HUDEP-2 (cell line): Measurements from ENCODE around the gene GPLD1.
A peak's percentile ranks its signal among the peaks of the same experiment; 100 is the strongest.
"Not testable (repeated sequence)": the region's sequence is repeated elsewhere in the genome, so short reads cannot be mapped to it uniquely, and the experiment has no call there.

Experiments
- DNase-seq, 76 experiments: peaks; one replicate each; lab custom pipeline; 2025; ENCODE audit not compliant: unreplicated experiment in 76 of 76; lab: John Stamatoyannopoulos, UW

GPLD1 gene

GRCh38 chr6:24426729-24427446 is 62.5 kb downstream of the GPLD1 start:
- no peak for DNase-seq

DNA sequence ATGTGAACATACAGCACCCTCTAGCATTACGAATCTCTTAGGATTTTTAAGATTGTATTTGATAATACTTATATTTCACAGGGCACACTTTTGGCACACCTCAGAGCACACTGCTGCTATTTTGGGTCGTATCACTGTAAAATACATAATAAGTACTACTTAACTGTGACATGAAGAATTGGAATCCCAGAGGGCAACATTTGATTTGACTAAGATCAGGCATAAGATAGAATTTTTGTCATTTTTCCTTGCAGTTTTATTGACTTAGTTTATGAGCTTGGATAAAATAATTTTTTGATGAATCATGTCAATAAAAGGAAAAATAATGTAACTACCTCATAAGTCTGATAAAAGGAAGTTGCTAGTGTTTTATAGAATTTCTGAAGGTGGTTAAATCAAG is 64.3 kb downstream of the GPLD1 start:
- no peak for DNase-seq

GRCh38 chr6:24419526-24419925 is 69.9 kb downstream of the GPLD1 start:
- DNase-seq: no peak

GRCh38 chr6:24415753-24416152 is 73.6 kb downstream of the GPLD1 start:
- no peak for DNase-seq

GRCh38 chr6:24414531-24414930 is 74.8 kb downstream of the GPLD1 start:
- not testable (repeated sequence) for DNase-seq

DNA sequence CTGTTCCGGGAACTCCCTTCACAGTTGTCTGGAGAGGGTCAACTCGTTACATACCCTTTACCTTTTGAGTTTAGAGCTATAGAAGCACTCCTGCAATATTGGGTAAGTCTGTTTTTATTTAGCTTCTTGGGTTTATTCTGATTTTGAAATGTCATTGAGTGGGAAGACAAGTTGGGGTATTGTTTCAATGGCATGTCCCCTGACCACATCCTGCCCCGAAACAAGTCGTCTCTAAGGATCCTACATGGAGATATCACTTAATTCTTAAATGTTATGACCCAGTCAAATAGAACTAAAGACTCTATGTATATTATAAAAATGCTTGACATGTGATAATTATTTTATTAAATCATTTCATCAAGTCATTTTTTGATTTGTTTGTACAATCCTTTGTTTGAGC is 77.1 kb downstream of the GPLD1 start:
- no peak for DNase-seq

DNA sequence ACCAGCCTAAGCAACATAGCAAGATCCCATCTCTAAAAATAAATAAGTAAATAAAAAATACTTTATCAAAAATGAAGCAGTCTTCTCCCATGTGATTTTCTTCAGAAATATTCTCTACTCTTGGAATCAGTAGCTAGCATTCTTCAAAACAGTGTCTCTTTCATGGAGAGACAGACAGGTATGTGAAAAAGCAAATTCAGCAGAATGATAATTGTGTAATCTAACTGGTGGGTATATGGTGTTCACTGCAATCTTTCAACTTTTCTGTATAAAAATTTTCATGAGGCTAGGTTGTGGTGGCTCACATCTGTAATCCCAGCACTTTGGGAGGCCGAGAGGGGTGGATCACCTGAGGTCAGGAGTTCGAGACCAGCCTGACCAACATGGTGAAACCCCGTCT is 78.8 kb downstream of the GPLD1 start:
- DNase-seq: no peak

DNA sequence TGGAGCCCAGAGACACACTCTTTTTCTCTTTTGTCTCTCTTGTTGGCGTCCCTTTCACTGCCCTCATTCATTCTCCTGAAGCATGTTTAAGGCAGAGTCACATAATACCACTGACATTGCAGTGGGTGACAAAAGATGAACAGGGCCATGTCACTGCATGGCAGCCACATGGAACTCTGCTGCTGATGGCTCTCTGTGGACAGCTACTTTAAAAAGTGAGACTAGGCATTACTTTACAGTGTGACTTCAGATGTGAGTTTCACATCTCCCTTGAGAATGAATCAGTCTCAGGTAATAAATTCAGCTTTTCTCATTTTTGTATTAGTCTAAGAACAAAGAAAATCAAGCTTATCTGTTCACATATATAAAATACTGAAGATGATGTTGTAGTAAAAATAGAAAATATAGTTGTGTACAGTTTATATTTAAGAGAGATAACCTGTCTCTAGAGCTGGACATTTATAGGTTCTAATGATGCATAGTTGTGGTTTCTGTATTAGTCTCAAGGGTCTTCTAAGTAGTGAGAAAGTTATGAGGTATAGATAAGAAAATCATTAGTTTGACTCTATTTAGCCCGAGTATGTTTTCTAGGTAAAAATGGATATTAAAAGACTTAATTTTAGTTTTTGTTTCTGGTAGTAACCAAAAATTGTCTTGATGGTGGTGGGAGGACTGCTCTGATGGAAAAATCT is 80.5 kb downstream of the GPLD1 start:
- DNase-seq: no peak

- DNase-seq: no peak
Observed at GRCh38 chr6:24405262-24405661, 84.1 kb downstream of the GPLD1 start.

GRCh38 chr6:24403501-24403824 is 85.9 kb downstream of the GPLD1 start:
- peak in 3 of 76 experiments; percentile 24 to 37 (median 32) for DNase-seq

DNA sequence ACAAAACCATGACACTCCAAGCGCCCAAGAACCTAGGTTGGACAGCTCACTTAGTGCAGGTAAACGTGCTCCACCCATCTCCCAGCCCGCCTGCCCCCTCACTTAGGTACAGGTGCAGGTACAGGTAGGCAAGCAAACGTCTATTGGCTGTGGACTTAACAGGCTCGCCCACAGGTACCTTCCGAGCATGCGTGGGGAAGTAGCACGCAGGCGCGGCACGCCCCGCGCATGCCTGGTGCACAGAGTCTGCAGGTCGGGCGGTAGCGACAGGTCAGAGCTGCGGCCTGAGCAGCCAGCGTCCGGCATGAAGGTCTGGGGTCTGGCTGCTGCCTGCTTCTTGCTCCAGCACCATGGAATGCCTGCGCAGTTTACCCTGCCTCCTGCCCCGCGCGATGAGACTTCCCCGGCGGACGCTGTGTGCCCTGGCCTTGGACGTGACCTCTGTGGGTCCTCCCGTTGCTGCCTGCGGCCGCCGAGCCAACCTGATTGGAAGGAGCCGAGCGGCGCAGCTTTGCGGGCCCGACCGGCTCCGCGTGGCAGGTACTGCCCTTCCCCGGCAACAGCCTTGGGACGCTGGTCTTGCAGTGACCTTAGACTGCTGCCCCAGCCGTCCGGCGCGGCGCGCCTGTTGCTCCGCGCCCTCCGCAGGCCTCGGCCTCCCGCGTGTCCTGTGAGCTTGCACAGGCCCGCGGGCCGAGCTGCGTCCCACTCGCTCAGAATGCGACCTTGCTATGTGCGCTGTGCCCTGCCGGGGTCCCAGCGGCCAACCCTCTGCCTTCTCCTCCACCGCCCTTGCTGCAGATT is 86.5 kb downstream of the GPLD1 start, which contains the start of gene MRS2:
TSS of gene MRS2 (plus strand) at position 240 of the 804 bp plus-strand sequence. CDS start at position 351, 111 bp downstream.
- DNase-seq: peak in 69 of 76 experiments; percentile 28 to 91 (median 65)

DNA sequence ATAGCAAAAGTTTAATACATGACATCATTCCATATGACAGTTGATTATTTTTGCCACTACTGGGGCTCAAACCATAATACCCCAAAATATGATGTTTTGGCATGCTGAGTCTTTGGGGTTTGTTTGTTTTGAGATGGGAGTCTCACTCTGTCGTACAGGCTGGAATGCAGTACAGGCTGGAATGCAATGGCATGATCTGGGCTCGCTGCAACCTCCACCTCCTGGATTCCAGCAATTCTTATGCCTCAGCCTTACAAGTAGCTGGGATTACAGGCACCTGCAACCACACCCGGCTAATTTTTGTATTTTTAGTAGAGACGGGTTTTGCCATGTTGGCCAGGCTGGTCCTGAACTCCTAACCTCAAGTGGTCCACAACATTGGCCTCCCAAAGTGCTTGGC is 87.9 kb downstream of the GPLD1 start:
- no peak for DNase-seq

DNA sequence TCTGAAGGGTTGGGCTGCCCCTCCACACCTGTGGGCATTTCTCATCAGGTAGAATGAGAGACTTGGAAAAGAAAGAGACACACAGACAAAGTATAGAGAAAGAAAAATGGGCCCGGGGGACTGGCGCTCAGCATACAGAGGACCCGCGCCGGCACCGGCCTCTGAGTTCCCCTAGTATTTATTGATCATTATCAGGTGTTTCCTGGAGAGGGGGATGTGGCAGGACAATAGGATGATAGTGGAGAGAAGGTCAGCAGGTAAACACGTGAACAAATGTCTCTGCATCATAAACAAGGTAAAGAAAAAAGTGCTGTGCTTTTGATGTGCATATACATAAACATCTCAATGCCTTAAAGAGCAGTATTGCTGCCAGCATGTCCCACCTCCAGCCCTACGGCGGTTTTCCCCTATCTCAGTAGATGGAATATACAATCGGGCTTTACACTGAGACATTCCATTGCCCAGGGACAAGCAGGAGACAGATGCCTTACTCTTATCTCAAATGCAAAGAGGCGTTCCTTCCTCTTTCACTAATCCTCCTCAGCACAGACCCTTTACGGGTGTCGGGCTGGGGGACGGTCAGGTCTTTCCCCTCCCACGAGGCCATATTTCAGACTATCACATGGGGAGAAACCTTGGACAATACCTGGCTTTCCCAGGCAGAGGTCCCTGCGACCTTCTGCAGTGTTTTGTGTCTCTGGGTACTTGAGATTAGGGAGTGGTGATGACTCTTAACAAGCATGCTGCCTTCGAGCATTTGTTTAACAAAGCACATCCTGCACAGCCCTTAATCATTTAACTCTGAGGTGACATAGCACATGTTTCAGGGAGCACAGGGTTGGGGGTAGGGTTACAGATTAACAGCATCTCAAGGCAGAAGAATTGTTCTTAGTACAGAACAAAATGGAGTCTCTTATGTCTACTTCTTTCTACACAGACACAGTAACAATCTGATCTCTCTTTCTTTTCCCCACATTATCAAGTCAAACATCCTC is 89.0 kb downstream of the GPLD1 start:
- peak in 1 of 76 experiments; percentile 32 for DNase-seq

DNA sequence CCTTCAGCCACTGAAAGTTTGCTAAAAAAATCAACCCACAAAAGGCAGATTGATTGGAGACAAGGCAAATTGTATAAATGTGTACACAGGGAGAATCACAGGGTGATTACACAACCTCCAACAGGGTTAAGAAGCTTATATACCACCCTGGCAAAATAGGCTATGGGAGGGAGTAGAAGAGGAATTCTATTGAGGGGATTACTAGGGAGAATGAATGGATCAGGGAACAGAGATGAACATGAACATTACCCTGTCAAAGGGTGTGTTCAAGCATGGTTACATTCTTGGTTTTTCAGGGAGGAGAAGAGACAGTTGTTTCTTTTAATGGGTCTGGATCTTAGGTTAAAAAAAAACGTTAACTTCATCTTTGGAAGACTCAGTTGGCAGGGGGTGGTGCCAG is 91.7 kb downstream of the GPLD1 start:
- DNase-seq: no peak

- no peak for DNase-seq
Observed at GRCh38 chr6:24396824-24397223, 92.6 kb downstream of the GPLD1 start.

- DNase-seq: peak in 2 of 76 experiments; percentile 11 to 17
Observed at GRCh38 chr6:24394780-24395437, 94.5 kb downstream of the GPLD1 start.

- DNase-seq: no peak
Observed at GRCh38 chr6:24394061-24394779, 95.2 kb downstream of the GPLD1 start.

- no peak for DNase-seq
Observed at GRCh38 chr6:24391756-24392405, 97.5 kb downstream of the GPLD1 start.

- DNase-seq: no peak
Observed at GRCh38 chr6:24391208-24391607, 98.2 kb downstream of the GPLD1 start.
